ENCODE results near the gene LMBR1L. TPM values are rescaled to one million over a fixed set of nuclear protein-coding genes. Genes with fewer than 3 reads are reported as not detected.
A peak's percentile ranks its signal among the peaks of the same experiment; 100 is the strongest.
"Not testable (repeated sequence)": the region's sequence is repeated elsewhere in the genome, so short reads cannot be mapped to it uniquely, and the experiment has no call there.

The LMBR1L gene
- polyA plus RNA-seq, 1 donor: 87.7 TPM

GRCh38 chr12:49089821-49090773, 20.6 kb downstream of the LMBR1L start:
- DNase-seq: no peak

GRCh38 chr12:49088932-49089330, 21.7 kb downstream of the LMBR1L start:
- no peak for DNase-seq

GRCh38 chr12:49088150-49088931, 22.3 kb downstream of the LMBR1L start:
- DNase-seq: peak; percentile 85

- DNase-seq: no peak
Measured at GRCh38 chr12:49086116-49086515, 24.5 kb downstream of the LMBR1L start.

GRCh38 chr12:49084438-49084837, 26.2 kb downstream of the LMBR1L start:
- no peak for DNase-seq

- DNase-seq: no peak
Measured at GRCh38 chr12:49079793-49080192, 30.9 kb downstream of the LMBR1L start.

GRCh38 chr12:49070971-49071370, 39.7 kb downstream of the LMBR1L start:
- DNase-seq: no peak

GRCh38 chr12:49069507-49070346, 40.9 kb downstream of the LMBR1L start, which contains the start of gene RHEBL1:
Gene RHEBL1 (minus strand): TSS chr12:49069979. CDS start chr12:49069785, 194 bp downstream.
- DNase-seq: peak; percentile 97

- DNase-seq: no peak
Measured at GRCh38 chr12:49068879-49069506, 41.7 kb downstream of the LMBR1L start.

GRCh38 chr12:49066120-49066519, 44.5 kb downstream of the LMBR1L start:
- DNase-seq: no peak

GRCh38 chr12:49064767-49065152, 45.9 kb downstream of the LMBR1L start:
- no peak for DNase-seq

- DNase-seq: not testable (repeated sequence)
Measured at GRCh38 chr12:49061916-49062315, 48.7 kb downstream of the LMBR1L start.

GRCh38 chr12:49061157-49061650, 49.4 kb downstream of the LMBR1L start:
- DNase-seq: no peak

- DNase-seq: peak; percentile 95
Measured at GRCh38 chr12:49060237-49061156, 50.1 kb downstream of the LMBR1L start, which contains the start of gene KMT2D. Gene KMT2D (minus strand): TSS chr12:49060794. CDS start chr12:49055324, 5,470 bp downstream.

GRCh38 chr12:49059299-49060171, 51.1 kb downstream of the LMBR1L start:
- no peak for DNase-seq

GRCh38 chr12:49059045-49059298, 51.7 kb downstream of the LMBR1L start:
- DNase-seq: no peak

GRCh38 chr12:49058366-49059044, 52.1 kb downstream of the LMBR1L start:
- no peak for DNase-seq

- DNase-seq: no peak
Measured at GRCh38 chr12:49057888-49058287, 52.8 kb downstream of the LMBR1L start.

Data from left kidney (tissue), 2 donors.